GM12873 (cell line): ENCODE measurements around the gene SOCS1.

Experiments
- TF ChIP-seq, protein P1 (sequence below): IDR thresholded peaks from 2 replicates; pipeline ENCODE4 v1.5.1; 2012; ENCODE audit warnings: low read depth, mild to moderate bottlenecking, moderate library complexity, low read length, control low read depth; ENCODE audit not compliant: insufficient read depth; ENCODE audit errors: missing control alignments

SOCS1 gene

DNA sequence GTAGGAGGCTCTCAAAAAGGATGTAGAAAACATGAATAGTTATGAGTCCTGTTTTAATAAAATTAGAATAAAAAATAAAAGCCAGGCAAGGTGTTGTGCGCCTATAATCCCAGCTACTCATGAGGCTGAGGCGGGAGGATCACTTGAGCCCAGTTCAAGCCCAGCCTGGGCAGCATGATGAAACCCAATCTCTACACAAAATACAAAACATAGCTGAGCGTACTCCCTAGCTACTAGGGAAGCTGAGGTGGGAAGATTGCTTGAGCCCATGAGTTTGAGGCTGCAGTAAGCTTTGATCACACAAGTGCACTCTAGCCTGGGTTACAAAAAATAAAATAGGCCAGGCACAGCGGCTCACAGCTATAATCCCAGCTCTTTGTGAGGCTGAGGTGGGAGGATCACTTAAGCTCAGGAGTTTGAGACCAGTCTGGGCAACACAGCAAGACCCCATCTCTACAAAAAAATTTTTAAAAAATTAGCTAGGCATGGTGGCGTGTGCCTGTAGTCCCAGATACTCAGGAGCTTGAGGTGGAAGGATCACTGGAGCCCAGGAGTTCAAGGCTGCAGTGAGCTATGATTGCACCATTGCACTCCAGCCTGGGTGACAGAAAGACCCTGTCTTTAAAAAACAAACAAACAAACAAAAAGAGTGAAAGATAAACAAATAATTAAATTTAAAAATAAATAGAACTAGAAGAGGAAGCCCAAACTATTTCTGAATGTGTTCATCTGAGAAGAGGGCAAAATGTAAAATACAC, 42.3 kb upstream of the SOCS1 start:
- TF ChIP-seq, protein P1, sequence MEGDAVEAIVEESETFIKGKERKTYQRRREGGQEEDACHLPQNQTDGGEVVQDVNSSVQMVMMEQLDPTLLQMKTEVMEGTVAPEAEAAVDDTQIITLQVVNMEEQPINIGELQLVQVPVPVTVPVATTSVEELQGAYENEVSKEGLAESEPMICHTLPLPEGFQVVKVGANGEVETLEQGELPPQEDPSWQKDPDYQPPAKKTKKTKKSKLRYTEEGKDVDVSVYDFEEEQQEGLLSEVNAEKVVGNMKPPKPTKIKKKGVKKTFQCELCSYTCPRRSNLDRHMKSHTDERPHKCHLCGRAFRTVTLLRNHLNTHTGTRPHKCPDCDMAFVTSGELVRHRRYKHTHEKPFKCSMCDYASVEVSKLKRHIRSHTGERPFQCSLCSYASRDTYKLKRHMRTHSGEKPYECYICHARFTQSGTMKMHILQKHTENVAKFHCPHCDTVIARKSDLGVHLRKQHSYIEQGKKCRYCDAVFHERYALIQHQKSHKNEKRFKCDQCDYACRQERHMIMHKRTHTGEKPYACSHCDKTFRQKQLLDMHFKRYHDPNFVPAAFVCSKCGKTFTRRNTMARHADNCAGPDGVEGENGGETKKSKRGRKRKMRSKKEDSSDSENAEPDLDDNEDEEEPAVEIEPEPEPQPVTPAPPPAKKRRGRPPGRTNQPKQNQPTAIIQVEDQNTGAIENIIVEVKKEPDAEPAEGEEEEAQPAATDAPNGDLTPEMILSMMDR, result no peak

DNA sequence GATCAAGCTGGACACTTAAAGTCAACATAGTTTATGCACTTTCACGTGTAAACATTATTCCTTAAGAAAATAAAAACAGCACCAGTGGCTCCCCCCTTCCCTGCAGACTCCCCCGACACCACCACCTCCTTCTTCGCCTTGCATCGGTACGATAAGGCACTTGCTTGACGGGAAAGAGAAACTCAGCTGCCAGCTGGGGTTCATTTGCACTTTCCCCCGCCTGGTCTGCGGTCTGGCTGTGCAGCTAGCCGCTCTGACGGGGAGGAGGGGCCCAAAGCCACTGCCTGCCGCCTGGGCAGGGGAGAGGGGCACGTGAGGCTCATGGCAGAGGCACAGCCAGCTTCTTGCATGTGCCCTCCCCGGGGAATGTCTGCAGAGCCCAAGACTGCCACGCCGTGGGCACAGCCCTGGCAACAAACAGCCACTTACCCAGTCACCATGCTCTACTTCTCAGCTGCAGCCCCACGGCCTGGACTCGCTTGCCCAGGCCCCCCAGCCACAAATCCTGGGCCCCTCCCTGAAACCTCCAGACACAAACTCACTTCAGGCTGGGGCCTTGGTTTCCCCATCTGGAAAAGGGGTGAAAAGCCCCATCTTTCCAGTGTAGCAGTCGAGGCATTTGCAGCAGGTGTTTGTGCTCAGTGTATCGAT, 41.6 kb upstream of the SOCS1 start:
- TF ChIP-seq, protein P1, result no peak

DNA sequence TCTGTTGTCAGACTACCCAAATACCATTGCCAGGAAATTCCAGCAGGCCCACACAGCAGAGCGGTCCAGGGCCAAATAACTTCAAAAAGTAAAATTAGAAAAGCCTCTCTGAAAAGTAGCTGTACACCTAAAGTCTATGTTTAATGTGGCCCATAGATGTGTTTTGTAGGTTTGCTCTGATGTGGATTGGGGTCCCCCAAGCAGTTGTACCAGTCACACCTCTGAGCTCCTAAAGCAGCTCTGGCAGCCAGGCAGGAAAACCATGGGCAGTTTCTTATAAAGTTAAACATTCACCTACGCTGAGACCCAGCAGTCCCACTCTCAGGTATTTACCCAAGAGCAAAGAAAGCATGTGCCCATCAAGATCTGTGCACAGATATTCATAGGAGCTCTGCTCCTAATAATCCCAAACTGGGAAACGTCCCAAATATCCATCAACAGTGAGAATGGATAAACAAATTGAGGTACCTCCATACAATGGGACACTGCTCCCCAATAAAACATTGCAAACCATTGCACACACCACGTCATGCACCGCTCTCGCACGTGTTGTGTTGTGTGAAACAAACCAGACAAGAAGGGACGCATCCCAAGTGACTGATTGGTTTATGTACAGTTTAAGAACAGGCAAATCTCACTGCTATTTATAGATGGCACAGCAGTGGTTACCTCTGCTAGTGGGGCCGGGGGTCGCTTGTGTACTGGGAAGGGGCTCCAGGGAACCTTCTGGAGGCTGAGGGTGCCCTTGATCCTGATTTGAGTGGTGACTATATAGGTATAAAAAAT, 40.9 kb upstream of the SOCS1 start:
- TF ChIP-seq, protein P1, result no peak

DNA sequence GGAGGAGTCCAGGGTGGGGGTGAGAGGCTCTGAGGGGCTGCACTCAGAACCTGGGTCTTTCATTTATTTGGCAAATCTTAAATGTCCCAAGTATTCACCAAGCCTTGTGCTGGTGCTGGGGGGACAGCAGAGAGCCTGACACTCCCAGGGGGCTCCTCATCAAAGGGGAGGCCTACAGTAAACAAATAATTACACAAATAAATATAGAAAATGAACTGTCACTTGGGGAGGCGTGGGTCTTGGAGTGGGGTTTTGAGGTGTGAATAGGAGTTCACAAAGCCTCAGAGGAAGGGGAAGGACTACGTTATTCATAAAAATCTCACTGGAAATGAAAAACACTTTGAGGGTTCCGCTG, 40.3 kb upstream of the SOCS1 start:
- TF ChIP-seq, protein P1, result no peak

DNA sequence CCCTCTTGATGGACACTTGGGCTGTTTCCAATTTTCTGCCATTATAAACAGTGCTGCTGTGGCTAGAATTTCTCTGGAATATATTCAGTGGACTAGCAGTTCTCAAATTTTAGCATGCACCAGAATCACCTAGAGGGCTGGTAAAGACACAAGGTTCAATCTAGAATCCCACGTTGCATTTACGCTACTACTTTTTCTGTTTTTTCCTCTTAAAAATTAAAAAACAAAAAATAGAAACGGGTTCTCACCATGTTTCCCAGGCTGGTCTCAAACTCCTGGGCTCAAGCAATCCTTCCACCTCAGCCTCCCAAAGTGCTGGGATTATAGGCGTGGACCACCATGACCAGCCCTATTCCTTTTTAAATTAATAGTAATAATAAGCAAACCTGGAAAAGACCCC, 39.7 kb upstream of the SOCS1 start:
- TF ChIP-seq, protein P1, result no peak

DNA sequence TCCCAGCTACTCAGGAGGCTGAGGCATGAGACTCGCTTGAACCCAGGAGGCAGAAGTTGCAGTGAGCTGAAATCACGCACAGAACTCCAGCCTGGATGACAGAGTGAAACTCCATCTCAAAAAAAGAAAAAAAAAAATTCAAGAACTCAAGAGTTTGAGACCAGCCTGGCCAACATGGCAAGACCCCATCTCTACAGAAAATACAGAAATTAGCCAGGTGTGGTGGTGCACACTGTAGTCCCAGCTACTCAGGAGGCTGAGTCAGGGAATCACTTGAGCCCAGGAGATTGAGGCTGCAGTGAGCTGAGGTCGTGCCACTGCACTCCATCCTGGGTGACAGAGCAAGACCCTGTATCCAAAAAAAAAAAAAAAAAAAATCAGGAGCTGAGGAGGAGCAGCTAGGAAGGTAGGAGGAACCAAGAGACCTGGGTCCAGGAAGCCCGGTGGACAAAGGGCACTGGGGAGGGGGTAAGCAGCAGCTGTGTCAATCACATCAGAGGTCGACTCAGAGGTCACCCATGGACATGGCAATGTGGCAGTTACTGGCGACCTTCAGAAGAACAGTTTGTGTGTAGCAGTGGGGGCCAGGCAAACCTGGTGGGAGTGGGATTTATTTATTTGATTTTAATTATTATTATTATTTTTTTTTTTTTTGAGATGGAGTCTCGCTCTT, 36.2 kb upstream of the SOCS1 start:
- TF ChIP-seq, protein P1, result no peak
